Esophagus squamous epithelium (tissue), 5 donors: ENCODE results near the gene HS2ST1. TPM values are rescaled to one million over a fixed set of nuclear protein-coding genes. Genes with fewer than 3 reads are reported as not detected.
A peak's percentile ranks its signal among the peaks of the same experiment; 100 is the strongest.

Experiments
- DNase-seq: peaks from one replicate; lab custom pipeline; 2025; lab: John Stamatoyannopoulos, UW
- H3K27ac ChIP-seq, 4 donors: fragments of 200-600 bp; sonication (generic); one replicate each; pipeline ENCODE4 v1.5.1; 2016 to 2019; ENCODE audit warnings: mild to moderate bottlenecking in 1 of 4
- H3K27me3 ChIP-seq, 4 donors: fragments of 200-600 bp; sonication (generic); 1 replicate in 3 of 4; 2 replicates in 1 of 4; pipeline versions ENCODE4 v1.5.1 to v1.6.0; 2017 to 2021; ENCODE audit warnings: antibody characterized with exemption in 1 of 4
- H3K36me3 ChIP-seq, 3 donors: fragments of 200-600 bp; sonication (generic); one replicate each; pipeline ENCODE4 v1.5.1; 2016 to 2019
- H3K4me1 ChIP-seq, 3 donors: fragments of 200-600 bp; sonication (generic); one replicate each; pipeline ENCODE4 v1.5.1; 2017 to 2019
- H3K4me3 ChIP-seq, 4 donors: fragments of 200-600 bp; sonication (generic); 1 replicate in 3 of 4; 2 replicates in 1 of 4; pipeline ENCODE4 v1.5.1; 2016 to 2019; ENCODE audit warnings: mild to moderate bottlenecking in 2 of 4, moderate library complexity in 1 of 4
- H3K9me3 ChIP-seq, 3 donors: fragments of 200-600 bp; sonication (generic); one replicate each; pipeline ENCODE4 v1.5.1; 2016 to 2019
- POLR2A ChIP-seq, 4 donors: fragments of 450-650 bp; IDR thresholded peaks; one replicate each; pipeline ENCODE4 v1.6.1; 2017; ENCODE audit warnings: antibody characterized with exemption in 4 of 4, mild to moderate bottlenecking in 4 of 4, moderate library complexity in 3 of 4
- WGBS, 2 donors: methylation state at CpG; one replicate each; pipeline ENCODE4 v1.1.5; 2018; 5-methylcytosine and 5-hydroxymethylcytosine counted together
- intact Hi-C: fragments of 100-400 bp; cut with DNase I; formaldehyde crosslinking; loops from one replicate; pipeline ENCODE4 v1.15.0; 2022
- total RNA-seq, 4 donors: library from RNA; depleted of rRNA; stranded (reverse); fragments of >200 nt; gene quantifications; one replicate each; pipeline ENCODE4 v1.1.0, GENCODE V29; 2016
- TF ChIP-seq, protein P1 (sequence below), 6 experiments: fragments of 450-650 bp in 4 of 6; fragments of 200-600 bp in 2 of 6; sonication (generic) in 2 of 6; IDR thresholded peaks; one replicate each; pipeline ENCODE4 v1.5.1; 2016 to 2019; ENCODE audit warnings: antibody characterized with exemption in 6 of 6, mild to moderate bottlenecking in 4 of 6, moderate library complexity in 4 of 6
- donor health status: DM: yes; HTN: yes; CAD: no.

The HS2ST1 gene
- total RNA-seq, 4 donors from 2014 or later = 5.3 to 10.5 (median 9.1) TPM

- Histone ChIP-seq H3K4me3 (no peak overlapping the region), H3K4me1 (peaks cover 0 to 9% (median 0%) of the 10 kb centered on the region in 3 donors), H3K27me3 (no peaks in the 10 kb centered on the region), H3K27ac (peak overlapping the region in 3 of 4 donors; percentile 17 to 64 (median 58)), H3K9me3 (no peaks in the 10 kb centered on the region), H3K36me3 (no peaks in the 10 kb centered on the region)
- TF ChIP-seq, protein P1, sequence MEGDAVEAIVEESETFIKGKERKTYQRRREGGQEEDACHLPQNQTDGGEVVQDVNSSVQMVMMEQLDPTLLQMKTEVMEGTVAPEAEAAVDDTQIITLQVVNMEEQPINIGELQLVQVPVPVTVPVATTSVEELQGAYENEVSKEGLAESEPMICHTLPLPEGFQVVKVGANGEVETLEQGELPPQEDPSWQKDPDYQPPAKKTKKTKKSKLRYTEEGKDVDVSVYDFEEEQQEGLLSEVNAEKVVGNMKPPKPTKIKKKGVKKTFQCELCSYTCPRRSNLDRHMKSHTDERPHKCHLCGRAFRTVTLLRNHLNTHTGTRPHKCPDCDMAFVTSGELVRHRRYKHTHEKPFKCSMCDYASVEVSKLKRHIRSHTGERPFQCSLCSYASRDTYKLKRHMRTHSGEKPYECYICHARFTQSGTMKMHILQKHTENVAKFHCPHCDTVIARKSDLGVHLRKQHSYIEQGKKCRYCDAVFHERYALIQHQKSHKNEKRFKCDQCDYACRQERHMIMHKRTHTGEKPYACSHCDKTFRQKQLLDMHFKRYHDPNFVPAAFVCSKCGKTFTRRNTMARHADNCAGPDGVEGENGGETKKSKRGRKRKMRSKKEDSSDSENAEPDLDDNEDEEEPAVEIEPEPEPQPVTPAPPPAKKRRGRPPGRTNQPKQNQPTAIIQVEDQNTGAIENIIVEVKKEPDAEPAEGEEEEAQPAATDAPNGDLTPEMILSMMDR (IDR thresholded peaks at IDR 0.05) = no peak
- TF ChIP-seq POLR2A (IDR thresholded peaks at IDR 0.05) = no peak
- DNase-seq = no peak
- WGBS, 2 donors = 45 to 80% methylated on average over 2 of the region's 2 CpGs
- intact Hi-C loops = no loop called here
Measured at GRCh38 chr1:87140831-87141540, 226.6 kb downstream of the HS2ST1 start.

DNA sequence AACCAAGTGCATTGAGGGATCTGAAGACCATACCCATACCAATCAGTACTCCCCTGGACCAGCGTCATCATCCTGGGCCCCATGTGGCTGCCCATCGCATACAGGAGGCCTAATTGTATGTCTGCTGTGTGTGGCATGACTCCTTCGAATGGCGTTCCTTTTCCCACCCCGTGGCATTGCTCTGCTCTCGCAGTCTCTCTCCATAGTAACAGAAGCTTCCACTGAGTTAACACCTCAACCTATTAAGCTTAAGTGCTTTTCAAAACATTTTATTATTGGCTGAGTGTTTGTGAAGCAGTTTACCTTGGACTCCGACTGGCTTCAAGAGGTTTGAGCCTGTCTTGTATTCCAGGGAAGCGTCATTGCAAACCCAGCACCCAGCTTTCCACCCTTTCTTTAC is 227.1 kb downstream of the HS2ST1 start:
- intact Hi-C loops = no loop called here
- Histone ChIP-seq H3K27ac (peak overlapping the region in 3 of 4 donors; percentile 17 to 64 (median 58)), H3K9me3 (no peaks in the 10 kb centered on the region), H3K4me3 (no peak overlapping the region), H3K27me3 (no peaks in the 10 kb centered on the region), H3K4me1 (peaks cover 0 to 9% (median 0%) of the 10 kb centered on the region in 3 donors), H3K36me3 (no peaks in the 10 kb centered on the region)
- no peak for TF ChIP-seq POLR2A (IDR thresholded peaks at IDR 0.05)
- TF ChIP-seq, protein P1 (IDR thresholded peaks at IDR 0.05) = no peak
- DNase-seq = no peak
- 88 to 91% methylated on average over 8 of the region's 8 CpGs for WGBS, 2 donors

DNA sequence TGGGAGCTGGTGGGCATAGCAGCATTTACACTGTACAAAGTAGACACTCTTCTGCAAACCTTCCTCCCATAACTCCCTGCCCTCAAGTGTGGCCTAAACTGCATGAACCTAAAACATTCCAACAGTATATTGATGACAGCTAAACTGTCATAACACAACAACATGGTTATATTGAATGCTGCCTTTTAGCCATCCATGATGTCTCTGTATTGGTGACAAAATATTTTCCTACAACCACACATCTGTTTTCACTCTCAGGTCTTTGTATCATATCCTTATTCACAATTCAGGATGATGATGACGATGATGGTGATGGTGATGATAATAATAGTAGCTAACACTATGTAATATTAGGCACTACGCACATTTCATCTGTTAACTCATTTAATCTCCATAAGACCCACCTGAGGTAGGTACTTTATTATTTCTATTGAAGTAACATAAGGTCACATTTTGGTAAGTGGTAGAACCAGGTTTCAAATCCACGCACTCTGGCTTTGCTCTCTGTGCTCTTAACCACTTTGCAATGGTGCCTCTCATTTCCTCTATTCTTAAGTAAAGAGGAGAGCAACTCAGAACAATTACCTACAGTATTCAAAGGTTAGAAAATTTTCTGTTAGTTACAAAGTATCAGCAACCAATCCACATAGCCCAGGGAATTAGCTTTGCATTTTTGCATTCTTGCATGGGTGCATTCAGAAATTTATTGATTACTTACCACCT is 229.1 kb downstream of the HS2ST1 start:
- Histone ChIP-seq H3K4me1 (peaks cover 0 to 13% (median 0%) of the 10 kb centered on the region in 3 donors), H3K27ac (no peak overlapping the region), H3K4me3 (no peak overlapping the region), H3K36me3 (no peaks in the 10 kb centered on the region), H3K9me3 (no peaks in the 10 kb centered on the region), H3K27me3 (no peaks in the 10 kb centered on the region)
- intact Hi-C loops = no loop called here
- no peak for DNase-seq
- 92 to 94% methylated on average over 3 of the region's 3 CpGs for WGBS, 2 donors
- TF ChIP-seq, protein P1 (IDR thresholded peaks at IDR 0.05) = no peak
- no peak for TF ChIP-seq POLR2A (IDR thresholded peaks at IDR 0.05)

- no peaks in the 10 kb centered on the region for H3K9me3 ChIP-seq
- TF ChIP-seq, protein P1 (IDR thresholded peaks at IDR 0.05) = no peak
- no peak for TF ChIP-seq POLR2A (IDR thresholded peaks at IDR 0.05)
- no peak overlapping the region for H3K4me3 ChIP-seq
- no peaks in the 10 kb centered on the region for H3K27me3 ChIP-seq
- no peak overlapping the region for H3K27ac ChIP-seq
- H3K36me3 ChIP-seq = no peaks in the 10 kb centered on the region
- DNase-seq = no peak
- intact Hi-C loops = no loop called here
- H3K4me1 ChIP-seq = peaks cover 0 to 21% (median 7%) of the 10 kb centered on the region in 3 donors
- 64 to 67% methylated on average over 7 to 8 of the region's 8 CpGs for WGBS, 2 donors
Measured at GRCh38 chr1:87144316-87144895, 230.0 kb downstream of the HS2ST1 start.

DNA sequence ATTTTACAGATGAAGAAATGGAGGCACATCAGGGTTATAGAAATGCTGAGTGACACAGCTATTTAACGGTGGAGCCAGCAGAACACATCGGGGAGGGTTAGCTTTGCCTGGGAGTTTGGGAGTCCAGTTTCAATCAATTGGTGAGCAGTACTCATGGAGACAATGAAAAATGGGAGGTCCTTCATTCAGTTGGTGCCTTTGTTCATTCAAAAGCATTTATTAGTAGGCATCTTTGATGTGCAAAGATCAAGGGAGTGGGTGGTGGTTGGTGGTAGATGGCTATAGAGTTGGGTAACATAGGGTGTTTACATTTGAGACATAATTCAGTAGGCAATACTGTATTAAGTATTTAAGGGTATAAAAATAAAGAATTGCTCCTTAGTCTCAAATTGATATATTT is 230.5 kb downstream of the HS2ST1 start:
- Histone ChIP-seq H3K4me3 (no peak overlapping the region), H3K27me3 (no peaks in the 10 kb centered on the region), H3K4me1 (peaks cover 0 to 27% (median 8%) of the 10 kb centered on the region in 3 donors), H3K36me3 (no peaks in the 10 kb centered on the region), H3K27ac (no peak overlapping the region), H3K9me3 (no peaks in the 10 kb centered on the region)
- WGBS, 2 donors = 92 to 100% methylated on average over 2 of the region's 2 CpGs
- TF ChIP-seq, protein P1 (IDR thresholded peaks at IDR 0.05) = no peak
- intact Hi-C loops = no loop called here
- DNase-seq = no peak
